GM04504 (cell line): ENCODE data around the gene SNTN.
"Not testable (repeated sequence)": the region's sequence is repeated elsewhere in the genome, so short reads cannot be mapped to it uniquely, and the experiment has no call there.

Source experiments
- DNase-seq: peaks from one replicate; pipeline ENCODE4 v3.0.0-alpha.2; 2012; ENCODE audit warnings: low read depth

Gene SNTN

DNA sequence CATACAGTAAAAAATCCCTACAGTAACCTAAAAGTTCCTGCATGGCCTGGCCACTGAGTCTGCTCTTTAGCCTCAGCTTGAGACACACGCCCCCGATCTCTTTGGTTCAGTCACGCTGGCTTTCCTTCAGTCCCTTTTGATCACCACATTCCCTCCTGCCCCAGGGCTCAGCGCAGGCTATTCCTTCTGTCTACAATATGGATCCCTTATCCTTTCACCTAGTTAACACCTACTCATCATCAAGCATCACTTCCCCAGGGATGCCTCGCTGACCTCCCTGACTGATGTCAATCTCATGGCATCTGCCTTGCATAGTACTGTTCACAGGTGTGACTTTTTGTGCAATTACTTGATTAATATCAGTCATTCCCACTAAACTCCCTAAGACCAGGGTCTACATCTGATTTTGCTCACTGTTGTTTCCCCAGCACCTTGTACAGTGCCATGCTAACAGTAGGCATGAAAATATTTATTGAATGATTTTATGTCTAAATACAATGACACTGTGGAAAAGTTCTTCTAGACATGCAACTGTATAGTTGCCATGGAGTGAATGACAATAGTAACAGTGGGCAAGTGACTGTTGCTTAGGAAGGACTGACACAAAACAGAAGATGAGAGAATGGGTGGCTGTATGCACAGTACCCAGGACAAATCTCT is at the start of gene SNTN:
Gene SNTN (plus strand): TSS at position 610 of the 660 bp plus-strand sequence. CDS start 13 bp downstream, at position 623.
- DNase-seq, result no peak

DNA sequence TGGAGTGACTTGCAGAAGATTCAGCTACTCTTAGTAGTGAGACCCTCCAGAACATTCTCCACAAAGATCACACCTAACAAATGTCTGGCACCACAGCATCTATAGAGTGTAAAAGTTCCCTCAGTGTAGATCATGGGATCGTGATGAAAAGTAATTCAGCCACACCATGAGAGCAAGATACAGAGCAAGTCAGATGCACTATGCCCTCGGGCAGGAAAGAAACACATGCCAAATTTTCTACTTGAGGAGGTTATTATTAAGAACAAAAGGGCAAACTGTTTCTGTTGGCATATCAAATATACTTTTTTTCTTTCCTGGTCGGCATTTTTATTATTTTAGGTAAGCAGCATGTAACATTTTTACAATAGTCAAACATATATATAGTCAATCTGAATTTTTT is 44.8 kb upstream of the SNTN start:
- no peak for DNase-seq

DNA sequence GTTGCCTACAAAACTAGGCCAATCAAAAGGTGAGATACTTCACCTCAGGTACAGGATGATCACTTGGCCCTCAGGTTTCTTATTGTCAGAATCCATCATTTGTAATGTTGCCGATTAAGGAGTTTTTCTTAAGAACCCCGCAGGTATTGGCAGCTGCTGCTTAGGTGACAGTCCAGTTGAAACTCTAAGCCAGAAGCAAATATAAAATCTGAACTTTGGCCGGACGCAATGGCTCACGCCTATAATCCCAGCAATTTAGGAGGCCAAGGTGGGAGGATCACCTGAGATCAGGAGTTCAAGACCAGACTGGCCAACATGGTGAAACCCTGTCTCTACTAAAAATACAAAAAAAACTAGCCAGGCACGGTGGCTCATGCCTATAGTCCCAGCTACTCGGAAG is 43.1 kb upstream of the SNTN start:
- DNase-seq, result no peak

DNA sequence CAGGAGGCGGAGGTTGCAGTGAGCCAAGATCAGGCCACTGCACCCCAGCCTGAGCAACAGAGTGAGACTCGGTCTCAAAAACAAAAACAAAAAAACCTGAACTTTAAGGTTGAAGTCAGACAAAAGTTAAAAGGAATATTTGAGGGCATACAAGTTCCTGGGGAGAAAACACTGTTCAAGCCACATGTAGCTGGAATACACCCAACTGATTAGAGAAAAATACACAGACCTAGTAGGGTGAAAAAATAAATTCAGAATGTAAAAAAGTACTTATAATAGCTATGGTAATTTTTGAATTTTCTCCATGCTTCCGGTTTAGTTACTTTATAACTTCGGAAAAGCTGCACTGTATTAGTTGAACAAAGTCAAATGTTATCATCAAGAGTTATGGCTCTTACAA is 42.6 kb upstream of the SNTN start:
- no peak for DNase-seq

DNA sequence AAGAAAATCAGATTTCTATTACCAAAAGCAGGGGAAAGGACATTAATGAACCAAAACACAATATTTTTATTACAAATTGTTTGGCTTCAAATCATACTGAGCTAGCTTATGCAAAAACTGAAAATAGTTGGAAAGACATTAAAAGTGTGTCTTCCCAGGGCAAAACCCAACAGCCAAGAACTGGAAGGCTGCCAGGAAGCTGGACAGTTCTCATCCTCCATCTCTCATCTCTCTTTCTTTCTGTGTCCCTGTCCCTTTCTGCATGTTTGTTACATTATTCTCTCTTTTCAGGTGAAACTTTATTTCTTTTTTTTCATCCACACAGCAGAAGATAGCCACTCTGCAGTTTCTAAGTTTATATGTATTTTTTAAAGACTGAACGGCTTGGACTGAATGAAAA is 41.1 kb upstream of the SNTN start:
- no peak for DNase-seq

DNA sequence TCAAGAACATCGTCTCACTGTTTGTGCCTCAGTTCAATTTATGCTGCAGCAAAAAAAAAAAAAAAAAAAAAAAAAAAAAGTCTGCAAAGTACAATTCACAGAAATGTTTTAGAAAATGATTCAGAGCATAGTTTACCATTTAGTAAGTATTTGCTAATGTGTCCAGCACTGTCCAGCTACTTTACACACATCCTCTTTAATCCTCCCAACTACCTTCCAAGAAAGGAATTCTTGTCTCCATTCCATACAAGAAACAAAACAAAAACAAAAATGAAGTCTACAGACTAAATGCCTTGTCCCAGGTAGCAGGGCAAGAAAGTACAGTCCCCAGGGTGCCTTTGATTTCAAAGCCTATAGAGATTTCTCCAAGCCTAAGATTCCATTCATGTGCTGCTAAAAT is 38.9 kb upstream of the SNTN start:
- DNase-seq, result peak; percentile 41

DNA sequence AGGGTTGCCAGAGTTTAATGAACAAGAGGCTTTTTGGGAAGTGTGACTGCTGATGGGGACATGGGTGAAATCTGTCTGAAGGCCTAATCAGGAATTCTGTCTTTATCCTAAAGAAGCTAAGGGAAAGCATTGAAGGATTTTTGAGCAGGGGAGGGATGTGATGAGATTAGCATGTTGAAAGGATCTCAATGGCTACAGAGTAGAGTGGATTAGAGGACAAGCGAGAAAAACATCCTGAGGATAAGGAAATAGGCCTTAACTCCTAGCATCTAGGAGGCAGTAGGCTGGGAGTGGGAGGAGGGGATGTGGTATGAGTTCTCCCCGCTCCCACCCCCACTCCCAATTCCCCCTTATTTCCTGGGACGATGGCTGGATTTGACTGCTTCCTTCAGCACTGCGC is 35.1 kb upstream of the SNTN start:
- DNase-seq, result no peak

DNA sequence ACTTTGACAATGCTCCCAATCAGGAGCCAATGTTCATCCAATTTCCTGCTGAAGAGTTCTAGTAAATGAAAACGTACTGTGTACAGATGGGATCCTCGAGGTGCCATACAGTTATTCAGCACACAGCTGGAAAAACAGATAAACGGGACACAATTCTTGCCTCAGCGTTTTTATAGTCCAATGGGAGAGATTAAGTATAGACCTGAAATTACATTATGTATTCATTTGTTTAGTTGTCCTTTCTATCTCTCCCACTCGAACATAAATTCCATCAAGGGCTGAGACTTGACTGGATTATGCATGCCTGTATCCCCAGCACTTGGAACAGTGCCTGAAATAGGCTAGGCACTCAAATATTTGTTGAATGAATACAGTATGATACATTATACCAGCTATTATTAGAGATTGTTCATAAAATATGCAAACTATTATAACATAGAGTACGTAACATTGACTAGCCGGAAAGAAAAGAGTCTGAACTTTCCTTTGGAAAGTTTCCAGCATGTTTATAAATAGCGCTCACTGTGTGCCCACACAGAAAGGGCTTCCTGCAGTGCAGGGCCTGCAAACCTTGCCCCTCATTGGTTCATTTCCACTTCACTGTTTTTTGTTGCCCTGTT is 27.4 kb upstream of the SNTN start:
- DNase-seq, result peak; percentile 82

DNA sequence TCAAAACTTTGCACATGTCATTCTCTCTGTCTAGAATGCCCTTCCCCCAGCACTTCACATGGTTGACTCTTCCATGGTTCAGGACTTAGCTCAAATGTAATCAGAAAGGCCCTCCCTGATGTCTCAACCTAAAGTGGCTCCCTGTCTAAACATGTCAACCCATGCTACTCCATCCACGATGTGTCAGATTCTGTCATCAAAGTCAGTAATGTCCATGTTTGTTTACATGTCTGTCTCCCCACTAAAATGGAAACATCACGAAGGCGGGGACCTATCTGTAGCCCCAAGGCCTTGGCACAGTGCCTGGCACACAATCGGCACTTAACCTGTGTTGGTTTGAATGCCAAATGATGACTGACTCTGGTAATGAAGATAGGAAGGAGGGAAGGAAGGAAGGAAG is 20.8 kb upstream of the SNTN start:
- no peak for DNase-seq

DNA sequence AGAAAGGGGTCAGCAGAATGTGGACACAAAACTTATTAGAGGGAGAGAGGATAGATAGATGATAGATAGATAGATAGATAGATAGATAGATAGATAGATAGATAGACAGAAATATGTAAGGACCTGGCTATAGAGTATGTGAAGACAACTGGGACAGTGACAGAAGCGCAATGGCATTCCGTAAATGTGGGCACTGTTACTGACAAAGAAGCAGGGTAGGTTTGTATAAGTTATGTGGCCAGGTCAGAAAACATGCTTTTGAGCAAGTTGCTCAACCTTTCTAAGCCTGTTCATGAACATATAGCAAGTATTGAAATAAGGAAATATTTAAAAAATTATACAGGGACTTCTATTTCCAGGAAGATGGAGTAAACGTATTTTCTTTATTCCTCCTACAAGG is 17.3 kb upstream of the SNTN start:
- no peak for DNase-seq

DNA sequence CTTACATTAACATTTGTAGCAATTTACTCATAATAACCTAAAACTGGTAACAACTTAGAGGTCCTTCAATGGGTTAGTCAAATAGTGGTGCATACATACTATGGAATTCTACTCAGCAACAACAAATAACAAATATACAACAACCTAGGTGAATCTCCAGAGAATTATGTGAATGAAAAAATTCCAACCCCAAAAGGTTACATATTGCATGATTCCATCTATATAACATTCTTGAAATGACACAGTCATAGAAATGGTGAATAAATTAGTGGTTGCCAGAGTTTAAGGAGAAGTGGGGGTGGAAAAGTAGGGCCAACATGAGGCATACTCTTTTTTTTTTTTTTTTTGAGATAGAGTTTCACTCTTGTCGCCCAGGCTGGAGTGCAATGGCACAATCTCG is 12.7 kb upstream of the SNTN start:
- no peak for DNase-seq

DNA sequence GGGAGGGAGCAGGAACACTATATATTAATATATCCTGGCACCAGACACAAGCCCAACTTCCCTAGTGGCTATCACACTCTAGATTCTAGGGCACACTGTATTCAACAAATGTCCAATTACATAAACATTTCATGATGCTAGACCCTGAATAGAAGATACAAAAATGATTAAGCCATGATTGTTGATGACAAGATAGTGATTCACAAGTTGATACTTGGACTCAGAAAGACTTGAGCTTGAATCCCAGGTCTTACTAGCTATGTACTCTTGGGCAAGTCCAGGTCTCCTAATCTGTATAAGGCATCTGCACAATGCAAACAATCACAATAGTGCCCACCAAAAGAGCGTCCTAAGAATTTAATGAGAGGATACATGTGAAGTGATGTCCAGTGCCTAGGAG is 10.0 kb upstream of the SNTN start:
- no peak for DNase-seq

DNA sequence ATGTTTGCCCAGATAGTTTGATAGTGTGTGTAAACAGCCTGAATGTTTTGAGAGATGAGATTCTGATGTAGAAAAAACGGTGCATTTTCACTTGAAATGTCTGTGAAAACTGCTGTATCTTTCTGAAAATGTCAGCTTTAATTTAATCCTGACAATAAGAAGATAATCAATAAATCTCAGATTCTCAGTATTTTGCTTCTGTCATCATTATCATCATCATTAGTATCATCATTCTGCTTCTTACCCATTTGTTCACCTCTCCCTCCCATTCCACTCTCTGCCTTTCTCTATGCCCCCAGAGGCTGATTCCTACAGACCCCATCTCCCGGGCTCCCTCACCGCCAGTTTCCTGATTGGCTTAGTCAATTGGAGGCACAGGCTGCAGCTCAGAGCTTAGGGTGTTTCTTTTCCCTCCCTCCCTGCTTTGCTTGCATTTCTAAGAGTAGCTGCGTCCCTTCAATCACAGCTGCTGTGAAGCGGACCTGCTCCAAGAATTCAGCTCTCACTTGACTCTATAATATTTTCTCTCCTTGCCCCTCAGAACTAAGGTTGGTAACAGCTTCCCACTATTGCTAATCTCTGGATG is 8.2 kb upstream of the SNTN start:
- DNase-seq, result no peak

DNA sequence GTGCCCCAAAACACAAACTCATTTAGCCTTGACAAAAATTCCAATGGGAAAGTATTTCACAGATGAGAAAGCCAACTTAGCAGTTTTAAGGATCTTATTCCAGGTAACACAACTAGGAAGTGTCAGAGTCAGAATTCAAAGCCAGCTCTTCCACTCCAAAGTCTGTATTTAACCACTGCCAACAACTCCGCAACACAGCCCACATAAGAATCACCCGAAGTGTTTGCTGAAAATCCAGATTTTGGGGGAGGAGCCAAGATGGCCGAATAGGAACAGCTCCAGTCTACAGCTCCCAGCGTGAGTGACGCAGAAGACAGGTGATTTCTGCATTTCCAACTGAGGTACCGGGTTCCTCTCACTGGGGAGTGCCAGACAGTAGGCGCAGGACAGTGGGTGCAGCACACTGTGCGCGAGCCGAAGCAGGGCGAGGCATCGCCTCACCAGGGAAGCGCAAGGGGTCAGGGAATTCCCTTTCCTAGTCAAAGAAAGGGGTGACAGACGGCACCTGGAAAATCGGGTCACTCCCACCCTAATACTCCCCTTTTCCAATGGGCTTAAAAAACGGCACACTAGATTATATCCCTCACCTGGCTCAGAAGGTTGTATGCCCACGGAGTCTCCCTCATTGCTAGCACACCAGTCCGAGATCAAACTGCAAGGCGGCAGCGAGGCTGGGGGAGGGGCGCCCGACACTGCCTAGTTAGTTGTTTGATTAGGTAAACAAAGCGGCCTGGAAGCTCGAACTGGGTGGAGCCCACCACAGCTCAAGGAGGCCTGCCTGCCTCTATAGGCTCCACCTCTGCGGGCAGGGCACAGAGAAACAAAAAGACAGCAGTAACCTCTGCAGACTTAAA is 7.3 kb upstream of the SNTN start:
- DNase-seq, result not testable (repeated sequence)

DNA sequence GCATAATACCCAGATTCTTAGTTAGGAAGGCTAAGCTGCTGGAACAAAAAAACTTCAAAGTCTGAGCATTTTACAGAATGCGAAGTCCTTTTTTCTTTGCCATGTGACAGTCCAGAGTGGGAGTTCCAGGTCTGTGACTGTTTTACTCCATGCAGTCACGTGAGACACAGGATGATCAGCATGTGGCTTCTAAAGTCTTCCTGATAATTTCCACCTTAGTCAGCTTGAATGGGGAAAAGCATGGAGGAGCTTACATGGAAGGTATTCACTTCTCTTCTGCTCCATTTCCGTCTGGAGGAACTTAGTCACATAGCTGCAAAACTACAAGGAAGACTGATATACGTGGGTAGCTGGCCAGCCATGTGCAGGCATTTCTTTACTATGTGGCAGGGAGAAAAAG is 1.7 kb downstream of the SNTN start:
- DNase-seq, result no peak

DNA sequence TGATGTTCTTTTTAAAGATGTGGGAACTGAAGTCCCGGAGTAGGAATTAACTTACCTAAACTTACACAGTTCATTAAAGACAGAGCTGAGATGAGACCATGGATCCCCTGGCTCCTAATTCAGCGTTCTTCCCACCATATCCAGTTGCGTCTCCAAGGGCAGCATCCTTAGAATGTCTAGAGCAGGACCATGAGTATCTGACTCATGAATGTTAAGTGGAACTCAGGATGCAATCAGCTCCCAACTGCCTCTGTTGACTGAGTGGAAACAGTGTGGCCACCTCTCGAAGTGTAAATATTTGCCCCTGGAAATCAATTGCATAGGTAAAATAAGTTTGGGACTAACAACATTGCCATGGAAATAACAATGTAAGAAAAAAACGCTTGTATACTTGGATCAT is 2.5 kb downstream of the SNTN start:
- no peak for DNase-seq

DNA sequence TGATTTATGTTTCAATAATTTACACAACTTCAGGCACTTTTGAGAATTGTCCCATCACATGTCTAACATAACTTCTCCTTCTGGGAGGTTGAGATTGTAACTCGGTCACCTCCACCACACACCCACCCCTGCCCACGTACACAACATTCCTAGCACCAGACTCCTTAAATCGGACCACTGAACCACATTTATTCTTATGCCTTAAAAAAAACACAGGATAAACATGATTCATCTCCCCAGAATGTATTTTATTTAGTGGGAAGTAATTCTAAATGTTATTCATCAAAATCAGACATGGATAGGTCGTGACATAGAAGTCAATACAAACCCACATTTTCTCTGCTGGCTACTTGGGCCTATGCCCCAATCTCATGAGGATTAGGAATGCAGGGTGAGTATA is 3.0 kb downstream of the SNTN start:
- peak; percentile 64 for DNase-seq

DNA sequence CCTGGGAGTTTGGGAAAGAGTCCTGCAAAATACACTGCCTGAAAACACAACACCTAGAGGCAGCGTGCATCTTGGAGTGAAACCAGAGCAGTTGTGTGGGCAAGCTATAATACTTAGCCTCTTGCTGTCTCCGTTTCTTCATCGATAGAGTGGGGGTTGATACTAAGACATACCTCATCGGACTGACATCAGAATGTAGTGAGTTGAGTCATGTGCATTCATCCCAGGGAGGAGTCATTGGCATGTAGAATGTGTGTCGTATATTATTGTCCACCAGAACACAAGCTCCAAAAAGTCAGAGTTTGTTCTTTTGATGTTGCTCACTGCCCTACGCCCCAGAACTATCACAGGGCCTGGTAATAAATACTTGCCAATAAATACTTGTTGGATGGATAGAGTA is 4.3 kb downstream of the SNTN start:
- DNase-seq, result peak; percentile 46

DNA sequence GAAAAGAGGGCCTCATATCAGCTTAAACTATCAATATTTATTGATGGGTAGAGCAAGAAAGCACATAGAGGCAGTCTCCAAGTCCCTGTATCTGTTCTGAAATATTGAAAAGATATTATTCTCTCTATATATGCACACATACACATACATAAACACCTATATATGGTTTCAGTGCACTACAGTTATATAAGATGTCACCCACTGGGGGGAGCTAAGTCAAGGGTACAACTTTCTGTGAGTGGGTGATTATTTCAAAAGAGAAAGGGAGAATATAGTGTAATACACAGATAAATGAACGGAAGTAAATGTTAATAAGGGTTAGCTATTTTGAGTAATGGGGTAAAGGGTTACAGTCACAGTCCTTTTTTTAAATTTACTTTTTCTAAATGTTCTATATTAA is 8.8 kb downstream of the SNTN start:
- no peak for DNase-seq

DNA sequence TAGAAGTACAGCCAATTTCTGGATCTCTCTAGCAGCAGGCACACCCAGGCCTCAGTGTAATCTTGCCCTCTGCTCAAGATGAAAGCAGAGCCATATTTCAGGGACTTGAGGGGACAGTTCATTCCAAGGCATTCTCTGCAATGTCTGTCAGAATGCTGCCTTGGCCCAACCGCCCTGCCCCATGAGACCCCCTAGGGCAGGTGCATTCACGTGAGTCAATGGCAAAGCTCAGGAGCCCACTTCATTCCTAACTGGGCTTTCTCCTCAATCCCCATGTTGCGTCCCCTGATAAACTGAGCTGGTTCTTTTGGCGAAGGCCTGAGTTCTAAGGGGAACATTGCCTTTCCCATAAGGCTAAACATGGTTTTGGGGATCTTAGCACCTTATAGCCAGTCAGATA is 9.5 kb downstream of the SNTN start:
- DNase-seq, result no peak

DNA sequence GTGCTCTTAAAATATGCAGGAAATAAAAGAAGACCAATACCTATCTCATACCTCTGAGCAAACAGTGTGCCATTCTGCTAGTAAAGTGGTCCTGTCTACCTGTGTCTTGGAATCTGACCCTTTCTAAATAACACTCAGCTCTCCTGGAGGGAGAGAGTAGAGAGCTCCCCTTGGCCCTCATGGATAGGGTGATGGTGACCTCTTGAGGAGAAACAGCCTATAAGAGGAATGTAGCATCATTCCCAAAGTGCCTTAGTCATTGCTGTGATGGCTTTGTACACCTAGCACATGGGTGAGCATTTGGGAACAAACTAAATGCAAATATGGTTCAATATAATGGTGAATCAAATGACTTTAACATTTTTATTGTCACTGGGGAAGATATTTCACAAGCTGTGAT is 10.0 kb downstream of the SNTN start:
- no peak for DNase-seq

DNA sequence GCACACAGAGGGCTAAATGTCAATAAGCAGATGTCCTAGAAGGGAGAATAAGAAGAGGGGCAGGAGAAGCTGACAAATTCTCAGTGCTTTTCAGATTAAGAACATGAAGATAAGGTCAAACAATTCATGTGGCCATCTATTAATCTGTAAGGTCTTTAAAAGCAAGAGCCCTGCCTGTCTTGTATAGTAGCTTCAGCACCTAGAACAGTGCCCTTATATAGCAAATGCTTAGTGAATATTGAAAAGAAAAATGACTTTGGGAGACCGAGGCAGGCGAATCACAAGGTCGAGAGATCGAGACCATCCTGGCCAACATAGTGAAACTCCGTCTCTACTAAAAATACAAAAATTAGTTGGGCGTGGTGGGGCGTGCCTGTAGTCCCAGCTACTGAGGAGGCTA is 18.1 kb downstream of the SNTN start:
- DNase-seq, result no peak

DNA sequence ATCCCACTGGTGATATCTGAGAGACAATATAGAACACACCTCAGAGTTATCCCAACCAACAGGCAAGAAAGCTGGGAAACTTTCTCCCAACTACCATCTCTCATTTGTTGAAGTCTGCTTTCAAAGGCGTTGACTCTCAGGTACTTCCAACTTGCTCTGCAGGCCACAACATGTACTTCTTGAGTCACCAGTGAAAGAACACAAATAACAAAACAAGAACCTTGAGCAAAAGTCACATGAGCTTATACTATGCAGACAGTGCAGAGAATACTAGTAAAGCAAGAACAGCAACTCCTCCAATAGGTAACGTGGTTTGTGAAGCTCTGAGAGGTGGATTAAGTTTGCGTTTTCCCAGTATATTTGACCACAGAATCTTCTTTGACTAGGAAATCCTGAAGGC is 20.6 kb downstream of the SNTN start:
- no peak for DNase-seq
